GM23338 (cell line): ENCODE results near the gene DNAAF5. TPM values are rescaled to one million over a fixed set of nuclear protein-coding genes. Genes with fewer than 3 reads are reported as not detected.
A peak's percentile ranks its signal among the peaks of the same experiment; 100 is the strongest.

Experiments used
- ATAC-seq: fragments of 200-7000 bp; cut with Tn5 transposase; 3 replicates; pipeline ENCODE4 v1.9.1; 2020
- DNase-seq: peaks from one replicate; pipeline ENCODE4 v3.0.0-alpha.2; 2015; ENCODE audit warnings: low spot score
- H2AFZ ChIP-seq: fragments of 200-600 bp; sonication (generic); 2 replicates; pipeline ENCODE4 v1.8.0; 2016; ENCODE audit warnings: antibody characterized with exemption, mild to moderate bottlenecking, moderate library complexity
- H3F3A ChIP-seq: fragments of 200-600 bp; sonication (generic); replicated peaks from 2 replicates; pipeline ENCODE4 v1.8.0; 2017; ENCODE audit warnings: antibody characterized with exemption, mixed run types, low read depth
- H3K27ac ChIP-seq: fragments of 200-600 bp; sonication (generic); 2 replicates; pipeline ENCODE4 v1.6.1; 2016; ENCODE audit warnings: low read depth
- H3K27me3 ChIP-seq: fragments of 200-600 bp; sonication (generic); 2 replicates; pipeline ENCODE4 v1.8.0; 2016; ENCODE audit warnings: mild to moderate bottlenecking, mixed run types, moderate library complexity; ENCODE audit not compliant: insufficient read depth
- H3K36me3 ChIP-seq: fragments of 200-600 bp; sonication (generic); 2 replicates; pipeline ENCODE4 v1.8.0; 2016; ENCODE audit warnings: mild to moderate bottlenecking; ENCODE audit not compliant: insufficient read depth
- H3K4me1 ChIP-seq: fragments of 200-600 bp; sonication (generic); 2 replicates; pipeline ENCODE4 v1.8.0; 2016; ENCODE audit warnings: mild to moderate bottlenecking, moderate library complexity; ENCODE audit not compliant: insufficient read depth
- H3K4me2 ChIP-seq: fragments of 200-600 bp; sonication (generic); 2 replicates; pipeline ENCODE4 v1.7.1; 2017; ENCODE audit warnings: mixed run types
- H3K4me3 ChIP-seq: fragments of 200-600 bp; sonication (generic); 2 replicates; pipeline ENCODE4 v1.6.1; 2016; ENCODE audit warnings: mixed run types
- H3K79me2 ChIP-seq: fragments of 200-600 bp; sonication (generic); replicated peaks from 2 replicates; pipeline ENCODE4 v1.8.0; 2017; ENCODE audit warnings: mild to moderate bottlenecking; ENCODE audit not compliant: insufficient read depth
- H3K9me2 ChIP-seq: fragments of 200-600 bp; sonication (generic); 2 replicates; pipeline ENCODE4 v1.8.0; 2017; ENCODE audit not compliant: insufficient read depth
- H4K20me1 ChIP-seq: fragments of 200-600 bp; sonication (generic); replicated peaks from 2 replicates; pipeline ENCODE4 v1.8.0; 2017; ENCODE audit warnings: mild to moderate bottlenecking; ENCODE audit not compliant: insufficient read depth
- H3K27ac Mint-ChIP-seq: 2 replicates; pipeline ENCODE4 v1.8.0; 2020; ENCODE audit warnings: inconsistent platforms, mild to moderate bottlenecking, moderate library complexity, mixed read lengths
- H3K27me3 Mint-ChIP-seq: 3 replicates; pipeline ENCODE4 v1.8.0; 2022; ENCODE audit warnings: low read depth, mild to moderate bottlenecking, moderate library complexity, mixed read lengths, inconsistent platforms; ENCODE audit not compliant: insufficient read depth, poor library complexity
- H3K36me3 Mint-ChIP-seq: 3 replicates; pipeline ENCODE4 v1.8.0; 2021; ENCODE audit warnings: low read depth, mild to moderate bottlenecking, inconsistent platforms, moderate library complexity, mixed read lengths
- H3K4me1 Mint-ChIP-seq: 3 replicates; pipeline ENCODE4 v1.8.0; 2020; ENCODE audit warnings: mild to moderate bottlenecking, inconsistent platforms, mixed read lengths
- H3K4me3 Mint-ChIP-seq: 3 replicates; pipeline ENCODE4 v1.8.0; 2021; ENCODE audit warnings: moderate library complexity, mild to moderate bottlenecking, inconsistent platforms, mixed read lengths
- H3K9me3 Mint-ChIP-seq: 3 replicates; pipeline ENCODE4 v1.8.0; 2020; ENCODE audit warnings: moderate library complexity, mild to moderate bottlenecking, inconsistent platforms, mixed read lengths
- ZNF462 ChIP-seq: fragments of 250-450 bp; sonication (Bioruptor Pico); IDR thresholded peaks from 2 replicates; pipeline ENCODE4 v1.5.0; 2020; ENCODE audit warnings: mild to moderate bottlenecking, moderate library complexity
- polyA plus RNA-seq: library from polyadenylated mRNA; unstranded; fragments of >200 nt; fragmentation: Nextera tagmentation; extraction: Ambion mirVana; gene quantifications from 2 replicates; pipeline ENCODE4 v1.2.1, GENCODE V29; 2016
- total RNA-seq: library from RNA; depleted of rRNA; stranded (reverse); fragments of >200 nt; shearing (Covaris generic); gene quantifications from 2 replicates; pipeline ENCODE4 v1.2.3, GENCODE V29; 2014
- TF ChIP-seq, protein P1 (sequence below), 2 experiments: fragments of 200-600 bp in 1 of 2; sonication (generic) in 1 of 2; conservative IDR thresholded peaks; 2 replicates each; pipeline versions ENCODE4 v1.5.1 to v1.6.1; 2016 to 2017; ENCODE audit warnings: antibody characterized with exemption in 2 of 2, low read depth in 2 of 2, mild to moderate bottlenecking in 2 of 2, moderate library complexity in 1 of 2

The DNAAF5 gene
- total and polyA plus RNA-seq, 2 experiments from 2014 or later = 20.4 to 86.7 TPM

DNA sequence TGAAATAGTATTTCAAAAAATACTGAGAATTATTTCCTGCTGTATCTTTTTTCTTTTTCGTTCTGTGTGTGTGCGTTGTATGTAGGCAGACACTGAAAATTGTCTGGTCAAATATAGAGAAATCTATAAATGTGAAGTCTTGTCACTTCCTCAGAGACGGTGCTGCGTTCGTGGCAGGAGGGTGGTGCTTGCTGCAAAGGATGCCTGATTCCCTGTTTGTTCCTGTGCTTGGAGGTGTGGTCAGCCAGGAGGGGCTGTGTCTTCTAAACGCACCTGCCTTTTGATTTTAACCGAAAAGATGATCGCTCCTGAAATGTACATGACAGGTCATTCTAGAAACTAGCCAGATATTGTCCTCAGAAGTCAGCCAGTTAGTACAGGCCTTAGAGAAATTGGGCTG is 33.1 kb downstream of the DNAAF5 start:
- peak overlapping the region; percentile 72; the same call in 1 of the 2 replicates for H3K27ac ChIP-seq

More for the DNA sequence above, 33.1 kb downstream of the DNAAF5 start:
- peaks cover 74% of the 10 kb centered on the region for H3K36me3 Mint-ChIP-seq
- H3K9me2 ChIP-seq = no peaks in the 10 kb centered on the region
- H3K27me3 ChIP-seq = no peaks in the 10 kb centered on the region
- no peaks in the 10 kb centered on the region; the same call in 2 of the 3 replicates for H3K9me3 Mint-ChIP-seq
- H2AFZ ChIP-seq = no peak overlapping the region
- no peaks in the 10 kb centered on the region for H3K79me2 ChIP-seq
- peaks cover 34% of the 10 kb centered on the region for H3K36me3 ChIP-seq
- H3K4me2 ChIP-seq = no peak overlapping the region
- H3K27ac Mint-ChIP-seq = no peak overlapping the region
- DNase-seq (no peak), ATAC-seq (no peak)
- H3K4me3 ChIP-seq = no peak overlapping the region
- no peak overlapping the region for H3K4me3 Mint-ChIP-seq
- H3F3A ChIP-seq = no peaks in the 10 kb centered on the region
- H4K20me1 ChIP-seq = no peaks in the 10 kb centered on the region; the same call in none of the 2 replicates
- TF ChIP-seq, protein P1, sequence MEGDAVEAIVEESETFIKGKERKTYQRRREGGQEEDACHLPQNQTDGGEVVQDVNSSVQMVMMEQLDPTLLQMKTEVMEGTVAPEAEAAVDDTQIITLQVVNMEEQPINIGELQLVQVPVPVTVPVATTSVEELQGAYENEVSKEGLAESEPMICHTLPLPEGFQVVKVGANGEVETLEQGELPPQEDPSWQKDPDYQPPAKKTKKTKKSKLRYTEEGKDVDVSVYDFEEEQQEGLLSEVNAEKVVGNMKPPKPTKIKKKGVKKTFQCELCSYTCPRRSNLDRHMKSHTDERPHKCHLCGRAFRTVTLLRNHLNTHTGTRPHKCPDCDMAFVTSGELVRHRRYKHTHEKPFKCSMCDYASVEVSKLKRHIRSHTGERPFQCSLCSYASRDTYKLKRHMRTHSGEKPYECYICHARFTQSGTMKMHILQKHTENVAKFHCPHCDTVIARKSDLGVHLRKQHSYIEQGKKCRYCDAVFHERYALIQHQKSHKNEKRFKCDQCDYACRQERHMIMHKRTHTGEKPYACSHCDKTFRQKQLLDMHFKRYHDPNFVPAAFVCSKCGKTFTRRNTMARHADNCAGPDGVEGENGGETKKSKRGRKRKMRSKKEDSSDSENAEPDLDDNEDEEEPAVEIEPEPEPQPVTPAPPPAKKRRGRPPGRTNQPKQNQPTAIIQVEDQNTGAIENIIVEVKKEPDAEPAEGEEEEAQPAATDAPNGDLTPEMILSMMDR (conservative IDR thresholded peaks at IDR 0.05; ENCODE audit: low read depth in 2 of 2) = no peak
- TF ChIP-seq ZNF462 (CRISPR knock-in tag) = no peak
- H3K4me1 ChIP-seq = no peaks in the 10 kb centered on the region
- H3K27me3 Mint-ChIP-seq = no peaks in the 10 kb centered on the region
- H3K4me1 Mint-ChIP-seq = no peaks in the 10 kb centered on the region; the same call in 2 of the 3 replicates
